ENCODE results near the gene PLA2G5.

GRCh38 chr1:20126041-20126805, 56.2 kb downstream of the PLA2G5 start:
- no peak for TF ChIP-seq ZFP3 (CRISPR knock-in tag; IDR thresholded peaks at IDR 0.05)
- no peak for TF ChIP-seq ZNF70 (CRISPR knock-in tag; IDR thresholded peaks at IDR 0.05)
- no peak for TF ChIP-seq ARNTL (CRISPR knock-in tag; IDR thresholded peaks at IDR 0.05; ENCODE audit: borderline replicate concordance, low read depth)
- no peak for TF ChIP-seq ZFP30 (CRISPR knock-in tag; IDR thresholded peaks at IDR 0.05)
- no peak for TF ChIP-seq CREB5 (CRISPR knock-in tag; IDR thresholded peaks at IDR 0.05; ENCODE audit: low read depth)
- TF ChIP-seq ZC3H10 (CRISPR knock-in tag; IDR thresholded peaks at IDR 0.05), result no peak
- no peak for TF ChIP-seq TOX (CRISPR knock-in tag; IDR thresholded peaks at IDR 0.05; ENCODE audit: borderline replicate concordance)
- TF ChIP-seq OSR1 (CRISPR knock-in tag; IDR thresholded peaks at IDR 0.05), result no peak
